ENCODE results near the gene GSTM3. TPM values are rescaled to one million over a fixed set of nuclear protein-coding genes. Genes with fewer than 3 reads are reported as not detected.

The GSTM3 gene
- total RNA-seq, 1 donor from 2014 or later = 4.7 TPM

GRCh38 chr1:109721971-109722370 lies 18.9 kb downstream of the GSTM3 start:
- FAIRE-seq (no peak), DNase-seq (ENCODE audit: low read depth) (no peak)
- no peak for TF ChIP-seq CTCF (IDR thresholded peaks at IDR 0.05; ENCODE audit: insufficient read depth, low read length, severe bottlenecking)
- Histone ChIP-seq H3K4me3 (ENCODE audit: low read depth, low read length) (no peak overlapping the region), H3K27me3 (ENCODE audit: control insufficient read depth, insufficient read depth, low read length) (no peaks in the 10 kb centered on the region), H3K36me3 (ENCODE audit: control insufficient read depth, insufficient read depth, low read length) (no peaks in the 10 kb centered on the region)

DNA sequence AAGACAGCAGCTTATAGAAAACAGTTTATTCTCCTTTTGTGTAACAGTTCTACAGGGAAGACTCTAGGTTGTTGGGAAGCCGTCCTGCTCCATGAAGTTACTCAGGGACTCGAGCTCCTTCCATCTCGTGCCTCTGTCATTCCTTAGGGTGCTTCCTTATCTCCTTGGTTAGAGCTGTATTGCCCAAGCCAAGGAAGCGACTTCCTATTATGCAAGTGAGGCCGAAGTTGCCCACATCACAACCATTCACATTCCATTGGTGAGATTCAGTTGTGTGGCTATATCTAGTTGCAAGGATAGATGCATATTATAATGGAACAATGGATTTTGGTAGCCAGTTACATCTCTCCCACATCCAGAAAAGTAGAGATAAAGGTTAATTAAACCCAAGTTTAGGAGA lies 19.8 kb downstream of the GSTM3 start:
- FAIRE-seq (no peak), DNase-seq (ENCODE audit: low read depth) (no peak)
- no peak for TF ChIP-seq CTCF (IDR thresholded peaks at IDR 0.05; ENCODE audit: insufficient read depth, low read length, severe bottlenecking)
- Histone ChIP-seq H3K27me3 (ENCODE audit: control insufficient read depth, insufficient read depth, low read length) (no peaks in the 10 kb centered on the region), H3K4me3 (ENCODE audit: low read depth, low read length) (no peak overlapping the region), H3K36me3 (ENCODE audit: control insufficient read depth, insufficient read depth, low read length) (no peaks in the 10 kb centered on the region)

DNA sequence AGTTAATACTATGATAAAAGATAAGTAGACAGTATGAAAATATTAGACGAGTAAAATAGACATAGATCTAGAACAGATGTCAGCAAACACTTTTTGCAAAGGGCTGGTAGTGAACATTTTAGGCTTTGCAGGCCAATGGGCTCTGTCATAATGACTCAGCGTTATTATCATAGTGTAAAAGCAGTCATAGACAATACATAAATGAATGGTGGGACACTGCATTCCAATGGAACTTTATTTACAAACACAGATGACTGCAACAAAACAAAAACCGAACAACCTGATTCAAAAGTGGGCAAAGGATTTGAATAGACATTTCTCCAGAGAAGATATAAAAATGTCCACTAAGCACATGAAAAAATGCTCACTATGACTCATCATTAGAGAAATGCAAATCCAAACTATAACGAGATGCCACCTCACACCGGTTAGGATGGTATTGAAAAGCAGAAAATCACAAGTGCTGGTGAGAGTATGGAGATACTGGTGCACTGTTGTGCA lies 21.5 kb downstream of the GSTM3 start:
- no peaks in the 10 kb centered on the region for H3K36me3 ChIP-seq (ENCODE audit: control insufficient read depth, insufficient read depth, low read length)
- no peaks in the 10 kb centered on the region for H3K27me3 ChIP-seq (ENCODE audit: control insufficient read depth, insufficient read depth, low read length)
- TF ChIP-seq CTCF (IDR thresholded peaks at IDR 0.05; ENCODE audit: insufficient read depth, low read length, severe bottlenecking) = no peak
- DNase-seq (ENCODE audit: low read depth) (peak; percentile 50), FAIRE-seq (no peak)
- H3K4me3 ChIP-seq (ENCODE audit: low read depth, low read length) = no peak overlapping the region

GRCh38 chr1:109718495-109718894 lies 22.3 kb downstream of the GSTM3 start:
- FAIRE-seq = no peak

GRCh38 chr1:109717729-109718128 lies 23.1 kb downstream of the GSTM3 start:
- FAIRE-seq = no peak

More at GRCh38 chr1:109718495-109718894, 22.3 kb downstream of the GSTM3 start:
- no peak for TF ChIP-seq CTCF (IDR thresholded peaks at IDR 0.05; ENCODE audit: insufficient read depth, low read length, severe bottlenecking)
- no peak overlapping the region for H3K4me3 ChIP-seq (ENCODE audit: low read depth, low read length)
- no peak for DNase-seq (ENCODE audit: low read depth)
- H3K36me3 ChIP-seq (ENCODE audit: control insufficient read depth, insufficient read depth, low read length) = no peaks in the 10 kb centered on the region
- no peaks in the 10 kb centered on the region for H3K27me3 ChIP-seq (ENCODE audit: control insufficient read depth, insufficient read depth, low read length)

More at GRCh38 chr1:109717729-109718128, 23.1 kb downstream of the GSTM3 start:
- Histone ChIP-seq H3K27me3 (ENCODE audit: control insufficient read depth, insufficient read depth, low read length) (no peaks in the 10 kb centered on the region), H3K4me3 (ENCODE audit: low read depth, low read length) (no peak overlapping the region), H3K36me3 (ENCODE audit: control insufficient read depth, insufficient read depth, low read length) (no peaks in the 10 kb centered on the region)
- DNase-seq (ENCODE audit: low read depth) = peak; percentile 52
- no peak for TF ChIP-seq CTCF (IDR thresholded peaks at IDR 0.05; ENCODE audit: insufficient read depth, low read length, severe bottlenecking)

Data from bronchial epithelial cell (primary cell).